HCEC 1CT (cell line): ENCODE data around the gene RAB44.
A peak's percentile ranks its signal among the peaks of the same experiment; 100 is the strongest.
"Not testable (repeated sequence)": the region's sequence is repeated elsewhere in the genome, so short reads cannot be mapped to it uniquely, and the experiment has no call there.

ENCODE experiments used
- DNase-seq: peaks from one replicate; pipeline ENCODE4 v3.0.0-alpha.2; 2017

Gene RAB44

GRCh38 chr6:36688063-36688738 is 9.4 kb upstream of the RAB44 start:
- no peak for DNase-seq

GRCh38 chr6:36688739-36689075 is 8.9 kb upstream of the RAB44 start:
- no peak for DNase-seq

GRCh38 chr6:36691011-36691410 is 6.6 kb upstream of the RAB44 start:
- no peak for DNase-seq

- DNase-seq: no peak
Measured at GRCh38 chr6:36691612-36692011, 6.0 kb upstream of the RAB44 start.

- no peak for DNase-seq
Measured at GRCh38 chr6:36692220-36692619, 5.4 kb upstream of the RAB44 start.

- no peak for DNase-seq
Measured at GRCh38 chr6:36692861-36693702, 4.5 kb upstream of the RAB44 start.

- no peak for DNase-seq
Measured at GRCh38 chr6:36694616-36695015, 3.0 kb upstream of the RAB44 start.

GRCh38 chr6:36695414-36695813 is 2.2 kb upstream of the RAB44 start:
- DNase-seq: no peak

GRCh38 chr6:36698196-36698595 is 570 bp downstream of the RAB44 start:
- no peak for DNase-seq

- no peak for DNase-seq
Measured at GRCh38 chr6:36698871-36699271, 1.2 kb downstream of the RAB44 start.

GRCh38 chr6:36699348-36699747 is 1.7 kb downstream of the RAB44 start:
- no peak for DNase-seq

GRCh38 chr6:36700071-36700812 is 2.6 kb downstream of the RAB44 start:
- no peak for DNase-seq

- no peak for DNase-seq
Measured at GRCh38 chr6:36700831-36701230, 3.2 kb downstream of the RAB44 start.

- peak; percentile 24 for DNase-seq
Measured at GRCh38 chr6:36701401-36701991, 3.9 kb downstream of the RAB44 start.

- no peak for DNase-seq
Measured at GRCh38 chr6:36702656-36703055, 5.0 kb downstream of the RAB44 start.

- no peak for DNase-seq
Measured at GRCh38 chr6:36703081-36703606, 5.5 kb downstream of the RAB44 start.

- no peak for DNase-seq
Measured at GRCh38 chr6:36703982-36704381, 6.4 kb downstream of the RAB44 start.

GRCh38 chr6:36704961-36705577 is 7.4 kb downstream of the RAB44 start:
- not testable (repeated sequence) for DNase-seq

GRCh38 chr6:36706339-36706738 is 8.7 kb downstream of the RAB44 start:
- no peak for DNase-seq

- DNase-seq: no peak
Measured at GRCh38 chr6:36712816-36713215, 15.2 kb downstream of the RAB44 start.

- DNase-seq: no peak
Measured at GRCh38 chr6:36713846-36714245, 16.2 kb downstream of the RAB44 start.

GRCh38 chr6:36714511-36714910 is 16.9 kb downstream of the RAB44 start:
- DNase-seq: no peak

- DNase-seq: no peak
Measured at GRCh38 chr6:36715469-36715868, 17.8 kb downstream of the RAB44 start.
